Sigmoid colon (tissue), 4 donors: ENCODE measurements around the gene DLX5.

Experiments
- CTCF ChIP-seq, 4 experiments: fragments of 450-650 bp in 3 of 4; fragments of 200-600 bp in 1 of 4; IDR thresholded peaks; one replicate each; pipeline ENCODE4 v1.5.1; 2016 to 2019; ENCODE audit warnings: antibody characterized with exemption in 4 of 4, mild to moderate bottlenecking in 3 of 4, moderate library complexity in 2 of 4
- EP300 ChIP-seq, 4 donors: sonication (generic); formaldehyde crosslinking; IDR thresholded peaks; one replicate each; pipeline ENCODE4 v1.6.1; 2017; ENCODE audit warnings: antibody characterized with exemption in 4 of 4
- POLR2A ChIP-seq, 2 donors: fragments of 450-650 bp; IDR thresholded peaks; one replicate each; pipeline ENCODE4 v1.6.1; 2016; ENCODE audit warnings: antibody characterized with exemption in 2 of 2, mild to moderate bottlenecking in 2 of 2, moderate library complexity in 2 of 2

GRCh38 chr7:97001656-97002554 is 22.7 kb downstream of the DLX5 start:
- no peak for TF ChIP-seq CTCF (IDR thresholded peaks at IDR 0.05)
- no peak for TF ChIP-seq POLR2A (IDR thresholded peaks at IDR 0.05)
- no peak for TF ChIP-seq EP300 (IDR thresholded peaks at IDR 0.05)
